IgD-negative memory B cell (primary cell): ENCODE results near the gene ADCY9. TPM values are rescaled to one million over a fixed set of nuclear protein-coding genes. Genes with fewer than 3 reads are reported as not detected.

Source experiments
- H3K27ac Mint-ChIP-seq, 3 donors: one replicate each; pipeline ENCODE4 v1.8.0; 2020 to 2022; ENCODE audit warnings: mild to moderate bottlenecking in 3 of 3, mixed read lengths in 3 of 3, moderate library complexity in 1 of 3
- H3K27me3 Mint-ChIP-seq: one replicate; pipeline ENCODE4 v1.8.0; 2021; ENCODE audit warnings: mixed read lengths
- H3K36me3 Mint-ChIP-seq: one replicate; pipeline ENCODE4 v1.8.0; 2020; ENCODE audit warnings: mild to moderate bottlenecking, mixed read lengths
- H3K4me1 Mint-ChIP-seq, 3 donors: one replicate each; pipeline ENCODE4 v1.8.0; 2020 to 2022; ENCODE audit warnings: mixed read lengths in 3 of 3, mild to moderate bottlenecking in 1 of 3
- H3K4me3 Mint-ChIP-seq, 4 donors: one replicate each; pipeline ENCODE4 v1.8.0; 2020 to 2022; ENCODE audit warnings: mild to moderate bottlenecking in 4 of 4, mixed read lengths in 4 of 4, moderate library complexity in 3 of 4
- H3K9me3 Mint-ChIP-seq, 3 donors: one replicate each; pipeline ENCODE4 v1.8.0; 2020 to 2021; ENCODE audit warnings: mixed read lengths in 3 of 3, mild to moderate bottlenecking in 1 of 3
- polyA plus RNA-seq: library from polyadenylated mRNA; unstranded; fragments of 300-500 nt; fragmentation: Illumina TruSeq; gene quantifications from one replicate; pipeline ENCODE4 v1.2.3, GENCODE V29; 2021

The ADCY9 gene
- polyA plus RNA-seq, 1 donor from 2014 or later, result 0.21 TPM

GRCh38 chr16:4008116-4008515, 108.1 kb downstream of the ADCY9 start:
- H3K9me3 Mint-ChIP-seq, result peaks cover 0 to 2% (median 0%) of the 10 kb centered on the region in 3 donors
- H3K27me3 Mint-ChIP-seq, result peaks cover 7% of the 10 kb centered on the region
- no peak overlapping the region for H3K4me3 Mint-ChIP-seq

GRCh38 chr16:4006397-4006999, 109.7 kb downstream of the ADCY9 start:
- no peak overlapping the region for H3K4me3 Mint-ChIP-seq
- peaks cover 7% of the 10 kb centered on the region for H3K27me3 Mint-ChIP-seq
- peaks cover 0 to 3% (median 0%) of the 10 kb centered on the region in 3 donors for H3K4me1 Mint-ChIP-seq
- peaks cover 5% of the 10 kb centered on the region for H3K36me3 Mint-ChIP-seq
- H3K27ac Mint-ChIP-seq, result no peak overlapping the region
- peaks cover 0 to 2% (median 0%) of the 10 kb centered on the region in 3 donors for H3K9me3 Mint-ChIP-seq

More at GRCh38 chr16:4008116-4008515, 108.1 kb downstream of the ADCY9 start:
- Mint-ChIP-seq H3K4me1 (peaks cover 0 to 3% (median 0%) of the 10 kb centered on the region in 3 donors), H3K36me3 (peaks cover 5% of the 10 kb centered on the region), H3K27ac (no peak overlapping the region)

- Mint-ChIP-seq H3K4me3 (no peak overlapping the region), H3K27ac (no peak overlapping the region), H3K36me3 (peaks cover 5% of the 10 kb centered on the region), H3K4me1 (peaks cover 0 to 3% (median 0%) of the 10 kb centered on the region in 3 donors), H3K27me3 (peaks cover 2% of the 10 kb centered on the region), H3K9me3 (peaks cover 0 to 2% (median 0%) of the 10 kb centered on the region in 3 donors)
Measured at GRCh38 chr16:4005731-4006130, 110.5 kb downstream of the ADCY9 start.

GRCh38 chr16:4005281-4005680, 111.0 kb downstream of the ADCY9 start:
- Mint-ChIP-seq H3K4me1 (peaks cover 0 to 3% (median 0%) of the 10 kb centered on the region in 3 donors), H3K36me3 (peaks cover 3% of the 10 kb centered on the region), H3K27me3 (peaks cover 2% of the 10 kb centered on the region), H3K4me3 (no peak overlapping the region), H3K27ac (no peak overlapping the region), H3K9me3 (peaks cover 0 to 2% (median 0%) of the 10 kb centered on the region in 3 donors)

GRCh38 chr16:4004206-4004605, 112.0 kb downstream of the ADCY9 start:
- Mint-ChIP-seq H3K9me3 (no peaks in the 10 kb centered on the region), H3K36me3 (no peaks in the 10 kb centered on the region), H3K27me3 (no peaks in the 10 kb centered on the region), H3K4me3 (no peak overlapping the region), H3K4me1 (peaks cover 0 to 3% (median 0%) of the 10 kb centered on the region in 3 donors), H3K27ac (no peak overlapping the region)

- no peak overlapping the region for H3K4me3 Mint-ChIP-seq
- H3K27me3 Mint-ChIP-seq, result no peaks in the 10 kb centered on the region
- H3K9me3 Mint-ChIP-seq, result no peaks in the 10 kb centered on the region
- H3K27ac Mint-ChIP-seq, result no peak overlapping the region
- H3K4me1 Mint-ChIP-seq, result peaks cover 0 to 3% (median 0%) of the 10 kb centered on the region in 3 donors
- H3K36me3 Mint-ChIP-seq, result no peaks in the 10 kb centered on the region
Measured at GRCh38 chr16:4003576-4003975, 112.7 kb downstream of the ADCY9 start.

GRCh38 chr16:4003166-4003565, 113.1 kb downstream of the ADCY9 start:
- Mint-ChIP-seq H3K27ac (no peak overlapping the region), H3K27me3 (no peaks in the 10 kb centered on the region)

GRCh38 chr16:4002121-4002520, 114.1 kb downstream of the ADCY9 start:
- Mint-ChIP-seq H3K36me3 (no peaks in the 10 kb centered on the region), H3K9me3 (no peaks in the 10 kb centered on the region), H3K4me3 (no peak overlapping the region), H3K4me1 (peaks cover 0 to 3% (median 0%) of the 10 kb centered on the region in 3 donors), H3K27ac (no peak overlapping the region), H3K27me3 (no peaks in the 10 kb centered on the region)

More at GRCh38 chr16:4003166-4003565, 113.1 kb downstream of the ADCY9 start:
- Mint-ChIP-seq H3K4me3 (no peak overlapping the region), H3K9me3 (no peaks in the 10 kb centered on the region), H3K4me1 (peaks cover 0 to 3% (median 0%) of the 10 kb centered on the region in 3 donors), H3K36me3 (no peaks in the 10 kb centered on the region)

- H3K27ac Mint-ChIP-seq, result no peak overlapping the region
- H3K9me3 Mint-ChIP-seq, result no peaks in the 10 kb centered on the region
- H3K36me3 Mint-ChIP-seq, result no peaks in the 10 kb centered on the region
- no peak overlapping the region for H3K4me3 Mint-ChIP-seq
- peaks cover 0 to 3% (median 0%) of the 10 kb centered on the region in 3 donors for H3K4me1 Mint-ChIP-seq
- H3K27me3 Mint-ChIP-seq, result no peaks in the 10 kb centered on the region
Measured at GRCh38 chr16:3999479-4000325, 116.5 kb downstream of the ADCY9 start.

GRCh38 chr16:3998793-3999478, 117.3 kb downstream of the ADCY9 start:
- no peaks in the 10 kb centered on the region for H3K9me3 Mint-ChIP-seq
- H3K27ac Mint-ChIP-seq, result no peak overlapping the region
- peaks cover 0 to 3% (median 0%) of the 10 kb centered on the region in 3 donors for H3K4me1 Mint-ChIP-seq
- no peaks in the 10 kb centered on the region for H3K27me3 Mint-ChIP-seq
- no peak overlapping the region for H3K4me3 Mint-ChIP-seq
- H3K36me3 Mint-ChIP-seq, result no peaks in the 10 kb centered on the region

- H3K27ac Mint-ChIP-seq, result no peak overlapping the region
- H3K4me1 Mint-ChIP-seq, result no peaks in the 10 kb centered on the region
- H3K9me3 Mint-ChIP-seq, result no peaks in the 10 kb centered on the region
Measured at GRCh38 chr16:3997231-3997841, 118.9 kb downstream of the ADCY9 start.

GRCh38 chr16:3995001-3995400, 121.2 kb downstream of the ADCY9 start:
- H3K27me3 Mint-ChIP-seq, result no peaks in the 10 kb centered on the region
- no peaks in the 10 kb centered on the region for H3K4me1 Mint-ChIP-seq
- H3K9me3 Mint-ChIP-seq, result no peaks in the 10 kb centered on the region
- H3K4me3 Mint-ChIP-seq, result no peak overlapping the region
- H3K27ac Mint-ChIP-seq, result no peak overlapping the region
- H3K36me3 Mint-ChIP-seq, result no peaks in the 10 kb centered on the region

More at GRCh38 chr16:3997231-3997841, 118.9 kb downstream of the ADCY9 start:
- no peaks in the 10 kb centered on the region for H3K27me3 Mint-ChIP-seq
- H3K4me3 Mint-ChIP-seq, result no peak overlapping the region
- H3K36me3 Mint-ChIP-seq, result no peaks in the 10 kb centered on the region

- Mint-ChIP-seq H3K4me1 (no peaks in the 10 kb centered on the region), H3K27ac (no peak overlapping the region), H3K36me3 (no peaks in the 10 kb centered on the region), H3K9me3 (no peaks in the 10 kb centered on the region), H3K27me3 (no peaks in the 10 kb centered on the region), H3K4me3 (no peak overlapping the region)
Measured at GRCh38 chr16:3993052-3993785, 123.0 kb downstream of the ADCY9 start.

- Mint-ChIP-seq H3K4me1 (no peaks in the 10 kb centered on the region), H3K27me3 (no peaks in the 10 kb centered on the region), H3K9me3 (no peaks in the 10 kb centered on the region), H3K4me3 (no peak overlapping the region), H3K36me3 (no peaks in the 10 kb centered on the region), H3K27ac (no peak overlapping the region)
Measured at GRCh38 chr16:3992297-3993051, 123.8 kb downstream of the ADCY9 start.
